ENCODE measurements around the gene TRABD2B. TPM values are rescaled to one million over a fixed set of nuclear protein-coding genes. Genes with fewer than 3 reads are reported as not detected.

TRABD2B gene
- total RNA-seq, 3 donors from 2014 or later (not counting 1 experiment from before 2014, with no cell fraction given), result not detected

- ATAC-seq (peak in 2 of 3 donors; percentile 39 to 55), DNase-seq (peak in 1 of 2 donors; percentile 58)
- Mint-ChIP-seq H3K27me3 (ENCODE audit: low read depth in 2 of 2) (peaks cover 8 to 9% of the 10 kb centered on the region in 2 donors), H3K27ac (no peak overlapping the region), H3K4me3 (no peak overlapping the region), H3K9me3 (no peaks in the 10 kb centered on the region), H3K36me3 (no peaks in the 10 kb centered on the region), H3K4me1 (no peaks in the 10 kb centered on the region)
- H3K4me3 ChIP-seq (ENCODE audit: low read length), result no peak overlapping the region
- no peak overlapping the region for H3K27ac ChIP-seq (ENCODE audit: low read length)
- 69% methylated on average over 5 of the region's 8 CpGs for WGBS (ENCODE audit: insufficient coverage)
- TF ChIP-seq CTCF (IDR thresholded peaks at IDR 0.05), result peak; percentile 51
- intact Hi-C loops (cut with micrococcal nuclease), result no loop called here
- no peaks in the 10 kb centered on the region for H3K27me3 ChIP-seq (ENCODE audit: control insufficient read depth, insufficient read depth, low read length)
- no peaks in the 10 kb centered on the region for H3K4me1 ChIP-seq (ENCODE audit: control insufficient read depth, insufficient read depth, low read length)
- no peaks in the 10 kb centered on the region for H3K9me3 ChIP-seq (ENCODE audit: control insufficient read depth, insufficient read depth, low read length)
- H3K36me3 ChIP-seq (ENCODE audit: control insufficient read depth, insufficient read depth, low read length), result no peaks in the 10 kb centered on the region
Measured at GRCh38 chr1:47755101-47755990, 241.8 kb downstream of the TRABD2B start.

- Histone ChIP-seq H3K36me3 (ENCODE audit: control insufficient read depth, insufficient read depth, low read length) (no peaks in the 10 kb centered on the region), H3K4me3 (ENCODE audit: low read length) (no peak overlapping the region), H3K27ac (ENCODE audit: low read length) (no peak overlapping the region), H3K27me3 (ENCODE audit: control insufficient read depth, insufficient read depth, low read length) (no peaks in the 10 kb centered on the region), H3K4me1 (ENCODE audit: control insufficient read depth, insufficient read depth, low read length) (no peaks in the 10 kb centered on the region), H3K9me3 (ENCODE audit: control insufficient read depth, insufficient read depth, low read length) (no peaks in the 10 kb centered on the region)
- no peaks in the 10 kb centered on the region for H3K36me3 Mint-ChIP-seq
- DNase-seq (no peak), ATAC-seq (no peak)
- H3K27ac Mint-ChIP-seq, result no peak overlapping the region
- H3K4me3 Mint-ChIP-seq, result no peak overlapping the region
- WGBS (ENCODE audit: insufficient coverage), result 88% methylated on average over 5 of the region's 6 CpGs
- TF ChIP-seq CTCF (IDR thresholded peaks at IDR 0.05), result no peak
- intact Hi-C loops (cut with micrococcal nuclease), result no loop called here
- H3K27me3 Mint-ChIP-seq (ENCODE audit: low read depth in 2 of 2), result peaks cover 8 to 9% of the 10 kb centered on the region in 2 donors
- H3K9me3 Mint-ChIP-seq, result no peaks in the 10 kb centered on the region
- H3K4me1 Mint-ChIP-seq, result no peaks in the 10 kb centered on the region
Measured at GRCh38 chr1:47754221-47754620, 243.0 kb downstream of the TRABD2B start.

- no peak for TF ChIP-seq CTCF (IDR thresholded peaks at IDR 0.05)
- Histone ChIP-seq H3K36me3 (ENCODE audit: control insufficient read depth, insufficient read depth, low read length) (no peaks in the 10 kb centered on the region), H3K4me3 (ENCODE audit: low read length) (no peak overlapping the region), H3K27me3 (ENCODE audit: control insufficient read depth, insufficient read depth, low read length) (no peaks in the 10 kb centered on the region), H3K9me3 (ENCODE audit: control insufficient read depth, insufficient read depth, low read length) (no peaks in the 10 kb centered on the region), H3K4me1 (ENCODE audit: control insufficient read depth, insufficient read depth, low read length) (no peaks in the 10 kb centered on the region), H3K27ac (ENCODE audit: low read length) (no peak overlapping the region)
- no peaks in the 10 kb centered on the region for H3K4me1 Mint-ChIP-seq
- peaks cover 8 to 9% of the 10 kb centered on the region in 2 donors for H3K27me3 Mint-ChIP-seq (ENCODE audit: low read depth in 2 of 2)
- no peaks in the 10 kb centered on the region for H3K36me3 Mint-ChIP-seq
- intact Hi-C loops (cut with micrococcal nuclease), result no loop called here
- ATAC-seq (no peak), DNase-seq (no peak)
- no peaks in the 10 kb centered on the region for H3K9me3 Mint-ChIP-seq
- H3K27ac Mint-ChIP-seq, result no peak overlapping the region
- H3K4me3 Mint-ChIP-seq, result no peak overlapping the region
- 45% methylated on average over 1 of the region's 1 CpG for WGBS (ENCODE audit: insufficient coverage)
Measured at GRCh38 chr1:47753808-47754207, 243.4 kb downstream of the TRABD2B start.

All from natural killer cell (primary cell).